ENCODE measurements around the gene ACSS2.
"Not testable (repeated sequence)": the region's sequence is repeated elsewhere in the genome, so short reads cannot be mapped to it uniquely, and the experiment has no call there.

The ACSS2 gene

DNA sequence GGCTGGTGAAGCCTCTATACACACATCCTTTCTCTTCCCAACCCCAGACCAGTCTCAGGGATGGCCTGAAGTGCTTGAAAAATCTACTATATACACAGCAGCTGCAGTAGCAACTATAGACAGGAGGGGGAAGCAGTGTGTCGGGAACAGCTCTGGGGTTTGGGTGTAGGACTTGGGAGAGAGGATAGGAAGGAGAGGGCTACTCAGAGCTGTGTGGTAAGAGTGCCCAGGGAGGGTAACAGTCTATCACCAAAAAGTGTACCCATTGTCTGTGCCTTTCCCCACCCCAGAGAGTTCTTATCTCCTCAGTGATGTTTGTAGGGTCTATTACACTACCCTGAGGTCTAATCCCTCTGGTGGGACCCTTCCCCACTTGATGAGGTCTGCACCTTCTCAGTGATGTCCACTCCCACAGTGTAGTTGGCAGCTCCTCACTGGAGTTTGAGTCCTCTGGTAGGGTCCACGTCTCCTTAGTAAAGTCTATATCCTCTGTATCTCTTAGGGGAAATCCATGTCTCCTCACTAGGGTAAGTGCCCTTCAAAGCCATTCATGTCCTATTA, 2.2 kb upstream of the ACSS2 start:
- peak; percentile 59 to 63 for DNase-seq

DNA sequence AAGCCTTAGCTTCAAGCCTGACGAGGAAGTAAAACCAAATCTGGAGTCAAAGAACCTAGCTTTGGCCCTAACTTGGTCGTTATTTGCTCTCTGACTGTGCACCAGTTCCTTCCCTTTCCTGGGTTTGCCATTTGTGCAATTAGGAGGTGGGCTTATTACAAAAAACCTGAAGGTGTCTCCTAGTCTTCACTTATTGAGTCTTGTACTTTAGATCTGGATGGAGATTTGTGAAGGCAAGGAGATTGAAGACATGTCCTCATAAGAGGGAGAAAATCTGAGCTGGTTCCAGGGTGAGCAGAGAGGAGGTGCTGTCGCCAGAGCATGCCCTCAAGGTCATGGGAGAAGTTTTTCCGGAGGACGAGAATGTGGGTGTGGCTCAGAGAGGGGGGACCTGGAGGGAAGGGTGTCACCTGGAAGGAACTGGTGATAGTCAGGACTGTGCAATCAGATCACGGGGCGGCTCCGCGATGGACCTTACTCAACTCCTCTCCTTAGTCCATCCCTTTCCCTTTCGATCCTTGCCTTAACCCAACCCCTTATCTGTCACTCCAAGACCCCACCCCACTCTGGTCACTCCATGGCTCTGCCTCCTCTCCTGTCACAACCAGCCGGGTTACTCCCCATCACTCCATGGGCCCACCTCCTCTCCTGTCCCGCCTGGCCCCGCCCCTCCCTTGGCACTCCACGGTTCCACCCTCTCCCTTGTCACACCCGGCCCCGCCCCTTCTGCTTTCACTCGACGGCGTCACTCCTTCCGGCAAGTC, 588 bp upstream of the ACSS2 start:
- DNase-seq, result peak in 1 of 2 donors; percentile 95

DNA sequence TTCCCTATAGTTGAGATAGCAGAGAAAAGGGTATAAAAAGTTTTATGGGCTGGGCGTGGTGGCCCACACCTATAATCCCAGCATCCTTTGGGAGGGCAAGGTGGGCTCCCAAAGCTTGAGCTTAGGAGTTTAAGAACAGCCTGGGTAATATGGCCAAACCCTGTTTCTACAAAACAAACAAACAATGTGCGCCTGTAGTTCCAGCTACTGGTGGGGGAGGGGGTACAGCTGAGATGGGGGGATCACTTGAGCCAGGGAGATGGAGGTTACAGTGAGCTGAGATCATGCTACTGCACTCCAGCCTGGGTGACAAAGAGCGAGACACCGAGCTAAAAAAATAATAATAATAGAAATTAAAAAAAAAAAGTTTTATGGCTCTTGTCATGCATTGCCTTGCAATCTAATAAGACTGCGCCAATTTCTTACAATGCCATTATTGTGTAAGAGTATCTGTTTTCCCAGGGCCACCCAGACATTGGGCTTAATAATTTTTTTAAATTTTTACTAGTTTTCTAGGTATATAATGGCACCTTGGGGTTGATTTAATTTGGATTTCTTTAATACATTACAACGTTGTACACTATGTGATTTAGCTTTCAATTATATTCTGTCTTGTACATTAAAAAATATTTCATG, 3.9 kb downstream of the ACSS2 start:
- DNase-seq, result no peak

DNA sequence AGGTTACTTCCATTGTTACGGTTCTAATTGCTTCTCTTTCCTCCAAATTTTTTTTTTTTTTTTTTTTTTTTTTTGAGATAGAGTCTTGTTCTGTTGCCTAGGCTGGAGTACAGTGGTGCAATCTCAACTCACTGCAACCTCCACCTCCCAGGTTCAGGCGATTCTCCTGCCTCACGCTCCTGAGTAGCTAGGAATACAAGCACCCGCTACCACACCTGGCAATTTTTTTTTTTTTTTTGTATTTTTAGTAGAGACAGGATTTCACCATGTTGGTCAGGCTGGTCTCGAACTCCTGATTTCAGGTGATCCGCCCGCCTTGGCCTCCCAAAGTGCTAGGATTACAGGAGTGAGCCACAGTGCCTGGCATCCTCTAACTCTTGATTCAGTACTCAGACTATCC, 4.6 kb downstream of the ACSS2 start:
- not testable (repeated sequence) for DNase-seq

DNA sequence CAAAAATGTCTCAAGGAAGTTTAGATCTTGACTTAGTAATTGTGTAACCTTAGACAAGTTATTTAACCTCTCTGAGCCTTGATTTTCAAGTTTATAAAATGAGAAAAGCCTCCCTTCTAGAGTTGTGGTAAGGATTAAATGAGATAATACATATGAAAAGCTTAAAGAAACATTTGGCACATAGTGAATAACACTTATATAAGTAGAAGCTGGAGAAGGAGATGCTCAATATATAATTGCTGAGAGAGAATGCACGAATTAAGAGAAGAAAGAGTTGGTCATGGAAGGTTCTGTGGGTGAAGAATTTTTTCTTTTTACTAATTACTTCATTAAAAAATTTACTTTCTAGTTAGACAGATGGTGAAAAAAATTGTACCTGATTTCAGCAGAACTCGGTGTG, 5.3 kb downstream of the ACSS2 start:
- DNase-seq, result no peak

DNA sequence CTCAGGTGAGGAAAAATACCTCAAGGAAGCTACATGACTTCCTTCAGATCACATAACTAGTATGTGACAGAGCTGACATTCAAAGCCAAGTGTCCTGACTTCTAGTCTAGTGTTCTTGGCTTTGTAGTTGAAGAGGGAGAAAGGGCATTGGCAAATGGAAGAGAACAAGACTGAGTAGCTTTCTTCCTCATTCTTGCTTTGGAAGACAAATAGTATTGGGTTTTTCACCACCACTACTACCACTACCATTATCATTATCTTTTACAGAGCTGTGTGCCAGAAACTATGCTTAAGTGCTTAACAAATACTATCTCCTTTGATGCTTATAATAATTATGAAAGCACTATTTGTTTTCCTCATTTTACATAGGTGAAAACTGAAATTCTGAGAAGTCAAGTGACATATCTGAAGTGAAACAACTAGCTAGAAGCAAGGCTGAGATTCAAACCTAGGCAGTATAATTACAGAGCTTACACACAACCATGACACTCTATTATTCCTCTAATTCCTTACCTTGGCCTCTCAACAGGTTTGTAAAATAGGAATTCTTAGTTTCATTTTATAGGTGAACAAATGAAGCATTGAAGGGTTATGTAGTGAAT, 6.8 kb downstream of the ACSS2 start:
- DNase-seq, result no peak

DNA sequence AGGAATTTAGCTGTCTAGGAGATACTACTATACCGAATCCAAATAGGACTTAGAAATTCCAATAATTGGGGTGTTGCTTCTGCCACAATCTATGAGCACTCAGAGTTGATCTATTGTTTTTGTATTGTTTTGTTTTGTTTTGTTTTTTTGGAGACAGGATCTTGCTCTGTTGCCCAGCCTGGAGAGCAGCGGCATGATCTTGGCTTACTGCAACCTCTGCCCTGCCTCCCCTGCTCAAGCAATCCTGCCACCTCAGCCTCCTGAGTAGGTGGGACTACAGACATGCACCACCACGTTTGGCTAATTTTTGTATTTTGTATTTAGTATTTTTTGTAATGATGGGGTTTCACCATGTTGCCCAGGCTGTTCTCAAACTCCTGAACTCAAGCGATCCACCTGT, 7.4 kb downstream of the ACSS2 start:
- no peak for DNase-seq

DNA sequence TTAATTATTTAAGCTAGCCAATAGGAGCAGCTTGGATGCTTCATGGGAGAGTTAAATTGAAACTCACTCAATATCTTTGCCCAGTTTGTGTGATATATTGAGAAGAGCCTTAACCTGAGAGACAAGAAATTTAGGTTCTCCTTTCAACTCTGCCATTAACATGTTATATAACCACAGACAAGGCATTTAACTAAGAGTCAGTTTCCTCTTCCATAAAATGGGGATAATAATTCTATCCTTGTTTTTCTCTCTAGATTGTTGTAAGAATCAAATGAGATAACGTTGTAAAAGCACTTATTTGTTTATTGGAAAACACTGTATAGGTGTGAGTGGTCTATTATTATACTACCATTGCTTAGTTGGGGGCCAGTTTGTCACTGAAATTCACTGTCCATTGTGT, 7.8 kb downstream of the ACSS2 start:
- no peak for DNase-seq

DNA sequence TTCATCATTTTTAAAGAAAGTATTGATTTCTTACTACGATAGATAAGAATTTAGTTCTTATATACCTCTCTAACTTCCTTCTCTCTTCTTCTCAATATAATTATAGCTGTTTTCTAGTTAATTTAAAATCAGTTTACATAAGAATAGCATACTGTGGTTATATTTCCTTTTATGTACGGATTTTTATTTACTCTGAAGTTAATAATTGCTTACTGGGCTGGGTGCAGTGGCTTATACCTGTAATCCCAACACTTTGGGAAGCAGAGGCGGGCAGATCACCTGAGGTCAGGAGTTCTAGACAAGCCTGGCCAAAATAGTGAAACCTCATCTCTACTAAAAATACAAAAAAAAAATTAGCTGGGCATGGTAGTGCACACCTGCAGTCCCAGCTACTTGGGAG, 9.7 kb downstream of the ACSS2 start:
- DNase-seq, result no peak

DNA sequence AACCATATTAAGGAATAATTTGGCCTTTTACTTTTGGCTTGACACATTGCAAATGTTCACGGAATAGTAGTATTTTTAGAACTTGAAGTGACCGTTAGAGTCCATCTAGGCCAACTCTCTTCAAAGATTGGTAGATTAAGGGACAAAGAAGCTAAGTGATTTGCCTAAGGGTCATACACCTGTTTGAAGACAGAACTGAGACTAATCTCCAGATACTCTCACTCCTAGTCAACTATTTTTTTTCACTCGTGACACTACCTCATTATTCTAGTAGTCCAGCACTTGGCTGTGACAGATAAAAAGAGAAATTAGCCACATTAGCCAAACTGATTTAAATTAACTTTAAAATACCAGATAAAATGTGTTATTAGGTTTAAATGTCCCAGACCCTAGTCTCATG, 10.6 kb downstream of the ACSS2 start:
- no peak for DNase-seq

DNA sequence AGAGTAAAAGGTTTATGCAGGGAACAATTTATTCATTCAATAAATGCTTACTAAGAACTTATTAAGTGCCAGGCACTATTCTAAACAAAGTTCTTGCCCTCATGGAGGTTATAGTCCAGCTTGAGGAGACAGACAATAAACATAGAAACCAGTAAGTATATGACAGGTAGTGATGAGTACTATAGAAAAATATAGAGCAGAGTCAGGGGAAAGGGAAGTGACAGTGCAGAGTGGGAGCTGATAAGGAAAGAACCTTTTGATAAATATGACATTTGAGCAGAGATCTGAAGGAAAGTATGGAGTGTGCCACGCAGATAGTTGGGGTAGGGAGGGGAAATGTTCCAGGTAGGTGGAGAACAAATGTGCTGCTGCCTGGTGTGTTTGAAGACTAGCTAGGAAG, 12.1 kb downstream of the ACSS2 start:
- no peak for DNase-seq

DNA sequence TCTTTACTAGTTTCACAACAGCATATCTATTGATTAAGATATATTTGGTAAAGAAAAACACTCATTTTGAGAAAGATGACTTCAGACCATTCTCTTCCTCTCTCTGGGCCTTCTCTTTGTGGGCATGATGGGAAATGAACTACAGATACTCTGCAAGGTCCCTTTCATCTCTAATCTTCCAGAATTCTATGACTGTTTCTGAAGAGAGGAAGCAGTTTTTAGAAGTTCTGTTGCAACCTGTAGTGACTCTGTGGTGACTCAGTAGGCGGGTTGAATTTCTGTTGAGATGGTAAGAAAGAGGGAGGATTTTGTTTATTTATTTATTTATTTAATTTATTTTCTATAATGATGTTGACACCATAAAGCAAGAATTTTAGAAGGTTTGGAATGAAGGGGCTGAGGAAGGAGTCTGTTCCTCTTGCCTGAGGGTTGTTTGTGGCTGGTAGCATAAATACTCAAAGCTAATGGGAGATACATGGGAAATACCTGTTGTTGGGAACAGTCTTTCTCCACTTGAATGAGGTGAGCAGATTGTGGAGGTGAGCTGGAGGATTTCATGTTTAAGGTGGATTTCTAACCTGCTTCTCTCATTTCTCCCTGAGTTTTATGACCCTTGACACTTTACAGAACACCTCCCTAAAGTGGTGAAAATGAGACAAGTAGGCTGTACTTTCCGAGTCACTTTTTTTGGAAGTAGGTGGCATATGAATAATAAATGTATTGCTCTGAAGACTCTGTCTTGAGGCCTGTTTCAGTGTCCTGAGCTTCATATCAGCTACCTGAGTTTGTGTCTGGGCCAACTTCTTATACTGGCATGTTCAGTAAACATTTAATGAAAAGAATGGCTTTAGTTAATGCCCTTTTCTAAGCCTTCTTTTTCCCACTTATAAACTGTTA, 15.0 kb downstream of the ACSS2 start:
- DNase-seq, result peak in 1 of 2 donors; percentile 41

DNA sequence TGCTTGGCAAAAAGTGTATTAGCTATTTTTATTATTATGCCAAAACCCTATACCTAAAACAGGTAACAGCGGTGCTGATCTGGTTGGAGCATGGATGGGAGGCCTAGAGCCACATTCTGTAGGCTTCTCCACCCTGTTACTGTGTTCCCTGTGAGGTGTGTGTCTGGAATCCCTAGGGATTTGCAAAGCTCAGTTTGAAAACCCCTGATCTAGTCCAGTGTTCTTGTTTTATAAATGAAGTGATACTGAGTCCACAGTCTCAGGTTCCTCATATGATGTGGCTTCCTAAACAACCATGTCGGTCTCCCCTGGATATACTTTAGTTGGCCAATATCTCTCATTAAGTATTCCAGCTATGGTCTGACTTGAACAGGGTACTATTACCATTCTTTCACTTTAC, 16.3 kb downstream of the ACSS2 start:
- no peak for DNase-seq

DNA sequence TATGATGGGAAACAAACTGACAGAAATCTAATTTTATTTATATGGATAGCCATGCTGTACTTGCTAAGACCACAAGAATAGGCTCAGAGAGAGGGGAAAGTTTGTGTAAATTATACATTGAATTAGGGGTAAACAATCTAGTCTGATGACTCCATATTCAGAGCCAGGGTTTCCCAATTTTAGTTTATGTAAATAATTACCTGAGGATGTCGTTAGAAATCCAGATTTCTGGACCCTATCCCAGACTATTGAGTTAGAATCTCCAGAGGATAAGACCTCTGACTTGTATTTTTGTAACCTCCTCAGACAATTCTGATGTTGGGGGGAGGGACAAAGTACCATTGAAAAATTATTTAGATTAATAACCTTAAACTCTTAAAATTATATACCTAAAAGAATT, 18.3 kb downstream of the ACSS2 start:
- DNase-seq, result no peak

DNA sequence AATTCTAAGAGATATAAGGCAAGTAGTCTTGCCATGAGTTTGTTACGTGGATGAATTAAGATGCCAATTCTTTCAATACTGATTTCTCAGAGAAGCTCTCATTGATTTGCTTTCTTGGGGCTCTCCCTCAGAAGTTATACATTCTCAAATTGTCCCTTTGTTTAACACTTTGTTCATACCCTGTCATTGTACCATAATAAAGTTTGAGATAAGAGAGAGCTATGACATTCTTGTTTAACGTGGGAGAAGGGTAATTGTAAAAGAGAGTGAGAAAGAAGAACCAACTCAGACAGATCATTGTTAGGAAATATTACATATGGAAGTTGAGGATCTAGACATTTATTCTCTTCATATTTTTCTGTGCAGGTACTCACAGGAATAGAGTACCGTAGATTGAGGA, 19.1 kb downstream of the ACSS2 start:
- no peak for DNase-seq

DNA sequence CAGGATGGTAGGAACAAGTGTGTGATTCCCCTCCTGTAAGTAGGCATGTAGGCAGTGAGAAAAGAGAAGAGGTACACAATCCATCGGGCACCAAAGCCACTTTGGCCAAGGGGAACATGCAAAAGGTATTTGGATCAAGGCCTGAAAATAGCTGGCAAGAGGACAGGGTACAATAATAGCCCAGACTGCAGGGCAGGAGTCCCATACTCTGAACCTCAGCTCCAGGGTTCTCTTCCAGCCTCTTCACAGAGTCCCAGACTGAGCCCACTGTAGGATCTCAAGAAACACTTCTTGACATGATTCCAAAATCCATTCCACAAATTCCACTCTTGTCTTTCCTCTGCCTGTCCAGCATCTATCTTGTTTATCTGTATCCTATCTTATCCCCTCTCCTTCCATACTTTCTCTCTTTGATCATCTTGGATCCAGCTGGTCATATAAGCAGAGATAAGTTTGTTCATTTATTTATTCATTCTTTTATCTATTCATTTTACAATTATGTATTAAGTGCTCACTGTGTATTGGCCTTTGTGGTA, 19.7 kb downstream of the ACSS2 start:
- DNase-seq, result no peak

DNA sequence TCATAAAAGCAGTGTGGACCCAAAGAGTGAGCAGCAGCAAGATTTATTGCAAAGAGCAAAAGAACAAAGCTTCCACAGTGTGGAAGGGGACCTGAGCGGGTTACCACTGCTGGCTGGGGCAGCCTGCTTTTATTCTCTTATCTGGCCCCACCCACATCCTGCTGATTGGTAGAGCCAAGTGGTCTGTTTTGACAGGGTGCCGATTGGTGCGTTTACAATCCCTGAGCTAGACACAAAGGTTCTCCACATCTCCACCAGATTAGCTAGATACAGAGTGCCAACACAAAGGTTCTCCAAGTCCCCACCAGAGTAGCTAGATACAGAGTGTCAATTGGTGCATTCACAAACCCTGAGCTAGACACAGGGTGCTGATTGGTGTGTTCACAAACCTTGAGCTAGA, 21.7 kb downstream of the ACSS2 start:
- DNase-seq, result not testable (repeated sequence)

DNA sequence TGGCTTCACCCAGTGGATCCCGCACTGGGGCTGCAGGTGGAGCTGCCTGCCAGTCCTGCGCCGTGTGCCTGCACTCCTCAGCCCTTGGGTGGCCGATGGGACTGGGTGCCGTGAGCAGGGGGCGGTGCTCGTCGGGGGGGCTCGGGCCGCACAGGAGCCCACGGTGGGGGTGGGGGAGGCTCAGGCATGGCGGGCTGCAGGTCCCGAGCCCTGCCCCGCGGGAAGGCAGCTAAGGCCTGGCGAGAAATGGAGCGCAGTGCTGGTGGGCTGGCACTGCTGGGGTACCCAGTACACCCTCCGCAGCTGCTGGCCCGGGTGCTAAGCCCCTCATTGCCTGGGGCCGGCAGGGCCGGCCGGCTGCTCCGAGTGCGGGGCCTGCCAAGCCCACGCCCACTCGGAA, 22.3 kb downstream of the ACSS2 start:
- not testable (repeated sequence) for DNase-seq

DNA sequence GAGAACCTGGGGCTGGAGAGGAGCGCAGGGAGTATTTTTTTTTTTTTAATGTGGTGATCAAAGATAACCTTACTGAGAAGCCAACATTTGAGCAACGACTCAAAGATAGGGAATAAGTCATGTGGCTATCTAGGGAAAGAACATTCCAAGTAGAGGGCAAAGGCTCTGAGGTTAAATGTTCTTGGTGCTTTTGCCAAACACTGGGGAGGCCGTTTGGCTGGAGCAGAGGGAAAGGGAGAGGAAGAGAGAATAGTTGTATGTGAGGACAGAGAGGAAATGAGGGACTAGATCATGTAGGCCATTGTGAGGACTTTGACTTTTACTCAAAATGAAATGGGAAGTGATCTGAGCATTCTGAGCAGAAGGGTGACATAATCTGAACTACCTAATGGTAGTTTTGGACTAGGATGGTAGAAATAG, 27.8 kb downstream of the ACSS2 start:
- no peak for DNase-seq

DNA sequence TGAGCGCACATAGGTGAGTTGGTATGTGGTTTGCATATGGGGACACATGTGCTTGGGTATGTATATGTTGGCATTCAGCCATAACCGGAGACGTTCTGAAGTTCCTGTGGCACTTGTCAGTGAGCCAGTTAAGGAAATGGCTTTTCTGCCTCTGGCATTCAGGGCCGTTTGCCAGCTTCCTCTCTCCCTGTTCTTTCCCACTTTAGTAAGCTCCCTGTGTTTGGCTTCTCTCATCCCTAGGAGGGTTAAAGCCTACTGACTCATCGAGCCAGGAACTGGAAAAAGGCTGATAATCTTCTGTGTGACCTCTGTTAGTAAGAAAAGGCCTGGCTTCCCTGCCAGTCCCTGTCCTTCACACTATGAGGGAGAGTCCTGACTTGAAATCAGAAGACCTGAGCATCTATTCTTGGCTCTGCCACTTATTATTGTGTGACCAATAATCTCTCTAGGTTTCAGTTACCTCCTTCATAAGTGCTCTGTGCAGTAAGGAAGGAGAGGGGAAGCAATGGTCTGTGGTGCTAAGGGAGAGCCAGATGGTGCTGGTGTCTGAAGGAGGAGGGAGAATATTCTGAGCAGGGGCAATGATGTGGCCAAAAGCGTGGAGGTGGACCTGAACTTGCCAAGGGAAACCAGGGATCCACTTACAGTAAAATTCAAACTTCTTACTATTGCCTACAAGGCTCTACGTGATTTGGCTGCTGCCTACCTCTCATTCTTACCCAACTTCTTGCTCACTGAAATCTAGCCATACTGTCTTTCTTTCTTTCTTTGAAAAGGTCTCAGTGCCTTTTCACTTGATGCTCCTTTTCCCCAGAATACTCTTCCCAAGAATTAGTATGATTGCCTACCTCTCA, 31.4 kb downstream of the ACSS2 start:
- no peak for DNase-seq

DNA sequence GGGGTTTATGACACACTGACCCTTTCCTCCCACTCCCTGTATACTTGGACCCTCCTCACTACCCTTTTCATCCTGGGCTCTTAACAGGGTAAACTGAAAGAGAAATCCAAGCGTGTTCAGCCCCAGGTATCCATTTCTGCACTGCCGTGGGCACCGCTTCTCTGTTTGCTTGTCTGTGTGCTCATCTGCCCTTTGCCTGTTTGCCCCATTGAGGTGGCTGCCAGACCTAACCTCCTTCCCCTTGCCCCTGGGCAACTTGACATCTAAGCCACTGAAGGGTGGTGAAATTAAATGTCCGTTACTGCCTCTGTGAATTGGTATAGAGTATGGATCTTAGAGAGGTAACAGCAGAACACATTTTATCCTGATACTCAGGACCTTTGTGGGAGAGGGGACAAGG, 38.7 kb downstream of the ACSS2 start:
- no peak for DNase-seq
